DMS79 treated with DMSO at 0.1 percent for 48 hours (cell line): Measurements from ENCODE around the gene COG6.

Experiments
- DNase-seq: peaks from one replicate; lab custom pipeline; 2025; lab: John Stamatoyannopoulos, UW

COG6 gene

DNA sequence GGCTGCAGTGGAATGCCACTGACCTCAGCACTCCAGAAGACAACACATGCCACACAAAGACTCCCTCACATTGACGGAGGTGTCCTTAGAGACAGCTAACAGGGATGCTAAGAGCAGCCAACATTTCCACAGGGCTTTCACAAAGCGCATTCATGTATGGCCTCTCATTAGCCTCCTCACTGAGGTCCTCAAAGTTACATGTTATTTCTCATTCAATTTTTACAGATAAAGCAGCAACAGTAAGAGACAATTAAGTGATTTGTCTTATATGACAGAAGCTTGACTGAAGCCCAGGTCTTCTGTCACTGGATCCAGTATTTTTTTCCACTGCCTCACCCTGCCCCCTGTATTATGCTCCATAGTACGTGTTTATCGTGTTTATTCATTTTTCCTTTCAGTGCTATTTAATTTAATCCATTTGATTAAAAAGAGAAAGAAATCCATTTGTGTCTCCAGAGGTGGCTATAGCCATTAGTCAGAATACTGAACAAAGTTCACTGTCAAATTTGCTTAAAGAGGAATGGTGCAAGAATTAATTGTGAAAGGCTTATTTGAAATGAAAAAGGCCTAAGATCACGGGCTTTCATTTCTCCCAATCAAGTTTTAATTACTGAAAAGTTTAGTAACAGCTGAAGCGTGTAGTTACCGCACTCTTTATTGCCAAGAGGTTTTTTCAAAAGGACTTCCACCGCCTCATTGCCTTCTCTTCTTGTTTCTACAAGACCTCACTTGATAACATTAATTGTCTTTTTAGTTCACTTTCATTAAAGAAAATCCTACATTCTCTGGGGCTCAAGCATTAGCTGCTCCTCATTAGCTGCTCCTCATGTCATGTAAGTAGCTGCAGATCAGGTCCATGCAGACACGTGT lies 115.0 kb downstream of the COG6 start:
- DNase-seq: no peak

DNA sequence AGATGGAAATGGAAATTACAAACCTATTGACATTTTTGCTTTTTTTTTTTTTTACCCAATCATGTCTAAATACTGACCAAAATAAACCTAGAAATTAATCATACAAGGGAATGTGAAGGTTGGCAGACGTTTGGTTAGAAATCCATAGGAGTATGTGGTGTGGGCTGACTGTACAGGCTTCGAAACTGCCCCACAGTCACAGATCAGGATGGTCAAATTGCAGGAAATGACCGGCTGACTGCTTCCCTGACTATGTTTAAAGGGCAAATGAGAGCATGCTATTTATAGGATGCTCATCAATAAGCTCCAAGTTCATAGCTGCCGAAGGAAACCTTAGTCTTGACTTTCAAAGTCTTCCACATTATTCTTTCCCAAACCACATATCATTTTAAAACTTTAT lies 118.4 kb downstream of the COG6 start:
- no peak for DNase-seq

DNA sequence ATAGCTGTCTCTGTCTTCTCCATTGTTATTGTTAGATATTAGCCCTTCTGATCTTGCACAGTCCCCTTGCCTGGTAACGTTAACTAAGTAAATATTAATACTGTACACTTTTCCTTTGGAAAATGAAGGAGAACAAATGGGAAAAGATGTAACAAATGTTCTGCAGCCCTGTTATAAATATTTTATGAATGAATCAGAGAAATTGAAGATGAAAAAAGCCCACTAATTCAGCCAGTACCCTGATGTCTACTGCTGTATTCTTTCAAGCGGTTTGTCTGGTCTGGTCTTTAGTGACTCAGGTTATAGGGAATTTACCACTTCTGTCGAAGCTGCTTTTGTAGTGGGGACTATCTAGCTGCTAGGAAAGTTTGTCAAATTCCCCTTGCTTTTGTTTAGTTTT lies 121.0 kb downstream of the COG6 start:
- DNase-seq: no peak

DNA sequence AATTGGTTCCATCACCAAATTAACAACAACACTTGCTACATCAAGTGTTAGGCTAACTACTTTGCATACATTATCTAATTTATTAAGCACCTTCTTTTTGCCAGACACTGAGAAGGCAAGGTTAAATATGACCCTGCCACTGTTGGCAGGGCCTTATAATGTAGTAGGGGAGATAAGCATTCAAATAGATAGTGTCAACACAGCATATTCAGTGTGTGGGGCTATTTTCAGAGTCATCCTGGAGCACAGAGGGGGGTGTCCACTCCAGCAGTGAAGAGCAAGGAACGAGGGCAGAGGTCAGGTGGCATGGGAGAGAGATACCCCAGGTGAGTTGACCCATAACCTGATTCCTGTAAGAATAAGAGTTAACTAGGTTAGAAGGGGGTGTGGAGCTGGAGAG lies 121.6 kb downstream of the COG6 start:
- no peak for DNase-seq

DNA sequence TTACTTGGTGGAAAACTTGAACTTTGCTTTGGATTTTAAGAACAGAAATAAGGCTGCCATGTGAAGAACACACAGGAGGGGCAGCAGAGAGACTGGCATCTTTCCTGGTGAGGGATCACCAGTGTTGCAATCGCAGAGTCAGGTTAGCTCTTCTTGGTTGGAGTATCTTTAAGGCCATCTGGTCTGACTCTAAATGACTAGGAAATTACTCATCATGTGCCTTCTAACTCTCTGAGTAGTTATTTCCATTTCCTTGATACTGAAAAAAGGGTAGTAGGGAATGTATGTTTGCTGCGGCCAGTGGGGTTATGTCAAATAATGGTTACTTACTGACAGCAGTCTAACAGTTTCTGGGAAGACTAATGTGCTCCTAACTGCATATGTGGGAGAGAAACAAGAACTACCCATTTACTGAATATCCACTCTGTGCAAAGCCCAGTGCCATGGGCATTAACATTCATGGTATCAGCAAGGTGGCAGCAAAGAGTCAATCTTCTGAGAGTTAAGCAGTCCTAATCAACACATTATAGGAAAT lies 122.1 kb downstream of the COG6 start:
- no peak for DNase-seq

DNA sequence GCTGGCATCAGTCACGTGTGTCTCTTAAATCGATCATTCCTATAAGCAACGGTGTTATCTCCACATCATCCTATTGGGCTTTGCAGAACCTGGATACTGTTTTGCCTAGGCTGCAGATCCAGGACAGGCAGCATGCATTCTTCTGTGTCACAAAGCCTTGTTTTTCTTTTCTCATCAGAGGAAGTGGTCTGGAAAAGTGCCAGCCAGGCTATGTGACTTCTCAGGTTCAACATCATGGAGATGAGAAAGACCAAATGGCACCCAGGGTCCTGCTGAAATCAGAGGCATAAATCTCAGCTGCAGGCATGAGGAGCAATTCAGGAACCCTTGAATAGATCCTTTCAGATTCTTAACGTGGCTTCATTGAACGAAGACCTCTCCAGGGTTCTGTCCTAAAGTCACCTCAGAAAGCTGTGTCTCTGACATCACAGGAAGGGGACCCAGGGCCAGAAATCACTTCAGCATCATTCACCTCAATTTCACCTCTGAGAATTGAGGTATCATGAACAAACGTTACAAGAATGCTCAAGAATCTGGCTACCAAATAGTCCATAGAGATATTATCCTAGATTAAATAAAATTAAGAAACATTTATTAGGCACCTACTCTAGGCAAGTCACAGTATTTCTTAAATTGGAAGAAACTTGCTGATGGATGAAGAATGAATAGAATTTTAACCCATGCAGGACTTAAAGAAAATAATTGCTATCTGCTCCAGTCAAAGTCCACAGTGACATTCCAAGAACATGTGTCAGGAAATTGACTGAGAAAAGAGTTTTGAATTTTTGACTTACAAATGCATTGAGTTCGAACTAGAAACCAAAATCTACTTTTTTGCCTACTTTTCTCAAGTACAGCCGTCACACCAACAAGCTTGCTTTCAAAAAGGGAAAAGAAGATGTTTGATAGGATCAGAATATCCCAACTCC lies 124.1 kb downstream of the COG6 start:
- no peak for DNase-seq

DNA sequence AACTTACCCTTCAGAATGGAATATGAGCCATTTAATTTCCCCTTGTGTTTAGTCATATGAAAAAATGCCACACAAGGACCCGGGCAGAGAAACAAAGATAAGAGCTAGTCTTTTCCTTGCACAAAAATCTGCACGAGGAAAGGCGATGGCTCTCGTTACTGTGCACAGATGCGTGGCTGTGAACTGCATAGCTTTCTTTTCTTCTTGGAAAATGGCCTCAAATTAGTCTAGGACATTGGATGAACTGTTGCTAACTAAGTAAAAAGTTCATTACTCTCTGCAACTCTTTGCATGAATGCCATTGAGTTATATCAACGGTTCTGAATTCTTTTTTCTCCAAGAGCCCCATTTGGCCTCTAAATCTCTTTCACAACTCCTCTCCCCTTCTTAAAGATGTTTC lies 125.2 kb downstream of the COG6 start:
- DNase-seq: no peak

DNA sequence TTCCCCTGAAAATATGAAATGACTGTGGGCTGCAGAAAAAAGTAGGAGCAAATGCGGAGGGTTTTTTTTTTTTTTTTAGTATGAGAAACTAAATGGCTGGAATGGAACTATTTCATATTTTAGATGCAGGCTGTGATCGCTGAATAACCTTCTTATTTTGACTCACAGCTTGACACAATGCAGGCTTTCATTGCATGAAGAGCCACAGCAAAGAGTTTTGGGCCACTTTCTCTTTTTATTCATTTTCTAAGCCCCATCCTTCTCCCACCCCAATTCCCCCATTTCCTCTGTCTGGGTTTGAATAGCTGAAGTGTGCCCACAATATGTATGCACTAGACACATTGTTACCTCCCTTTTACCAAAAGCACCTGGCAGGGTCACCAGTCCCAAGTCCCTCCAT lies 125.9 kb downstream of the COG6 start:
- no peak for DNase-seq

DNA sequence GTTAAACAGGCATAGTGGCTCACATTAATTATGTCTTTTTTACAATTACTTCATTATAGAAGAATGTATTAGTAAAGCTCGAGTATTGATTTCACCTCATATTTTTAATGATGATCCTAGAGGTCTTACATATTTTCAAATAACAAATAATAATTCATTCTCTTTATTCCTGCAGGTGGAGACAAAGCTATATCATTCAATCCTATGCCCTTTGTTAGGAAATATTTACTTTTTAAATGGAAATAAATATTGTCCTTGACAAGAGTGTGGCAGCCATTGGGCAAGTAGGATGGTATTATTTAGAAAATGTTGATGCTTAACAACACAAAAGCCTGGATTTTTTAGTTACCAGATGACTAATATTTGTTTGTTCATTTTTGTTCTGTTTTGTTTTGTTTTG lies 127.6 kb downstream of the COG6 start:
- peak; percentile 9 for DNase-seq

DNA sequence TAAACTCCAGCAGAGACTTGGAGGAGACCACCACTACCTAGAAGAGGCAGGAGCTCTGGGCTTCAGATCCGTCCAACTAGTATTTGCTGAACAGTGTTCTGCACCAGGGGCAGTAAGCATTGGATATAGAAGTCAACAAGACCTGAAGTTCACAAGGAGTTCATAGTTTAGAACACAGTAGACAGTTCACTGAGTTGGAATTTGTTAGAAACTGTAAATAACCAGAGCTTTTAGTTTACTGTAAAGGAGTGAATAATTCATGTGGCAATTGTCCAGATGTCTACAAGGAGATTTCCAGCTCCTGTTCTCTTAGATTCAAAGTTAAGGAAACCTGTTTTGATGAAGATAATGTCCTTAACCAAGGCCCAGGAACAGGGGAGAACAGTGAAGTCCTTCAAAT lies 128.9 kb downstream of the COG6 start:
- no peak for DNase-seq

DNA sequence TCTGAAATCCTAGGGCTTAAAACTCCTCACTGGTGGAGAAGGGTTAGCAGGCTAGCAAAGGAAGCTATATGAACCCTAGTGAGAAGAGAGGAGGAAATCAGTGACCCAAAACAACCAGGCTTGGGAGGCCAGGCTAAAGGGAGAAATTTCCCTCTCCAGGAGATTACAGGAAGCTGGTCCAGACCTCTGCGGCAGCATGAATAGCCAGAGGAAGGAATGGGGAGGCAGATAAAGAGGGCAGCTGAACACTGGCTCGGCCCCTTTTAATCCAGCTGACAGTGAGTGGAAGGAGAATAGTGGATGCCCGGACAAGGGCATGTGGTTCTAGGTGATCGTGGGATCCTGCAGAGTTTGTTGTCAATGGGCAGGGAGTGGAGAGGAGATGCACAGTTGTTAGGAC lies 130.6 kb downstream of the COG6 start:
- DNase-seq: no peak

DNA sequence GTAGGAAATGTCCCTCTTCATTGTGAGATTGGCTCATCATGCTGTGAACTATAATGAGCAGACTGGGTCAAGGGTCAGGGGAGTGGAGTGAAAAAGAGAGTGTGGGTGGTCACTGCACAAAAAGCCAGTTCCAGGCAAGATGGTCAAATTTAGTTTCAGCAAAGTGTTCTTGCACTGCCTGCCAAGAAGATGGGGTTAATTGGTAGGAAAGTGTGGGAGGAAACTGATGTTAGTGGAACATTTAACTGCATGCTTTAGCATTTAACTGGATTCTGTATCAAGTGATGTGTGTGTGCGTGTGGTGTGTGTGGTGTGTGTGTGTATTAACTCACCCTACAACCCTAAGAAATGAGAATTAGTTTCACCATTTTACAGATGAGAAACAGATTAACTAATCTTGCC lies 131.6 kb downstream of the COG6 start:
- no peak for DNase-seq

DNA sequence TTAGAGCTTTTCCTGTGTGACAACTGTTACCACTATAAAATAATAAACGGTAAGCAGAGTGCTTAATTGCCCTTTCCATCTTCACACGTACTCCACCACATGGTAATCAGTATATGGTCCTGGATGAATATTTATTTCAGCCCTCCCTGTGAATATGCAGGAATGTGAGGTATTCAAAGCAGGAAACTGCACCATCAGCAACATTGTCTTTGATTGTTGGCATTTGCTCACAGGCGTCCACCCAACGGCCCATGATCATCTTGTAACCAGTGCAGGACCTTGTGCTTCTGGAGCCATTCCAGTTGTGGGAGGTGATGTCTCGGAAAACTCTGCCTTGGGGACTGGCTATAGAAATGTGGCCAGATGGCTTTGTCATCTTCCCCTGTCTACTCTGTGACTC lies 132.6 kb downstream of the COG6 start:
- no peak for DNase-seq

DNA sequence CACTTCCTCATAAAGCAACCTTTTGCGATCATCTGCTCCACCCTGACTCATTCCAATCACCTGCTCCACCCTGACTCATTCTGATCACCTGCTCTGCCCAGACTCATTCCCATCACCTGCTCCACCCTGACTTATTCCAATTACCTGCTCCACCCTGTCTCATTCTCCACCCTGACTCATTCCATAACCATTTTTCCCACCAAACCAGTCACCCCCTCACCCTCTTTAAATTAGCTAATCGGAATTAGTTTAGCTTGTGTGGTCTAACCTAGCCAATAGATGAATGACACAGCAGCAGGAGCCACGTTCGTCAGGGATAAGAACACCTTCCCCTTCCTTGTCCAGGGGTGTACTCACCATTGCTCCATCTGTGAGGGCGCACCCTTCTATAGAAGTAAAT lies 134.0 kb downstream of the COG6 start:
- DNase-seq: no peak
